ENCODE data around the gene DNAJC17.

- TF ChIP-seq CTCF (IDR thresholded peaks at IDR 0.05; ENCODE audit: low read length) (no peak), EZH2 (IDR thresholded peaks at IDR 0.05; ENCODE audit: borderline replicate concordance, low read length) (no peak)
Observed at GRCh38 chr15:40767838-40768500, 39.3 kb downstream of the DNAJC17 start.

All from OCI-LY1 (cell line).